ENCODE data around the gene TRIM67. TPM values are rescaled to one million over a fixed set of nuclear protein-coding genes. Genes with fewer than 3 reads are reported as not detected.

The TRIM67 gene
- total RNA-seq, 3 donors from 2014 or later (not counting 1 experiment from before 2014, with no cell fraction given) = not detected

DNA sequence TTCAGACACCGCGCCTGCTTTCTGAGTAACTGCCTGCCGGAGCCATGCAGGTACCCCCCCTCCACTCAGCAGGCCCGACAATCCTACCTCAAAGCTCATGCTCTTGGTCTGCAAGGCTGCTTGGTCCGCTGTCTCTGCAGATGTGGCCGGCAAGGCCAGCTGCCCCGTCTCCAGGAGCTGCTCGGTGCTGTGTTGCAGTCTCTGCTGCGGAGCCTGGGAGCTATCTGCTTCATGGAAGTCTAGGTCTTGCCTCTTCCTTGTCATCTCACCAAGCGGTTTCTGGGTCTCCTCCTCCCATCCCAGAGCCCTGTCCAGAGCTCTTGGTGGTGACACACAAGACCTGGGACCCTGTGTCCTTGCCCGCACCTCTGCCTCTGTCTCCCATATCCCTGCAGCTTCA is 55.2 kb downstream of the TRIM67 start:
- no peaks in the 10 kb centered on the region for H3K36me3 ChIP-seq (ENCODE audit: control insufficient read depth, insufficient read depth, low read length)
- no peak for TF ChIP-seq CTCF (IDR thresholded peaks at IDR 0.05)
- no peak overlapping the region for H3K4me3 ChIP-seq (ENCODE audit: low read length)
- H3K9me3 ChIP-seq (ENCODE audit: control insufficient read depth, insufficient read depth, low read length) = no peaks in the 10 kb centered on the region
- peaks cover 0 to 7% of the 10 kb centered on the region in 2 donors for H3K27me3 Mint-ChIP-seq (ENCODE audit: low read depth in 2 of 2)
- H3K36me3 Mint-ChIP-seq = no peaks in the 10 kb centered on the region
- intact Hi-C loops (cut with micrococcal nuclease) = no loop called here
- no peaks in the 10 kb centered on the region for H3K4me1 Mint-ChIP-seq
- H3K27ac ChIP-seq (ENCODE audit: low read length) = no peak overlapping the region
- WGBS (ENCODE audit: insufficient coverage) = 91% methylated on average over 11 of the region's 11 CpGs
- H3K27ac Mint-ChIP-seq = no peak overlapping the region
- H3K27me3 ChIP-seq (ENCODE audit: control insufficient read depth, insufficient read depth, low read length) = no peaks in the 10 kb centered on the region
- no peak overlapping the region for H3K4me3 Mint-ChIP-seq
- DNase-seq (no peak), ATAC-seq (no peak)
- H3K4me1 ChIP-seq (ENCODE audit: control insufficient read depth, insufficient read depth, low read length) = peaks cover 4% of the 10 kb centered on the region
- no peaks in the 10 kb centered on the region for H3K9me3 Mint-ChIP-seq

- TF ChIP-seq CTCF (IDR thresholded peaks at IDR 0.05) = no peak
- Mint-ChIP-seq H3K4me1 (no peaks in the 10 kb centered on the region), H3K27me3 (ENCODE audit: low read depth in 2 of 2) (peaks cover 0 to 7% of the 10 kb centered on the region in 2 donors), H3K36me3 (no peaks in the 10 kb centered on the region), H3K27ac (no peak overlapping the region), H3K4me3 (no peak overlapping the region), H3K9me3 (no peaks in the 10 kb centered on the region)
- DNase-seq (no peak), ATAC-seq (no peak)
- Histone ChIP-seq H3K27me3 (ENCODE audit: control insufficient read depth, insufficient read depth, low read length) (no peaks in the 10 kb centered on the region), H3K27ac (ENCODE audit: low read length) (no peak overlapping the region), H3K36me3 (ENCODE audit: control insufficient read depth, insufficient read depth, low read length) (peaks cover 3% of the 10 kb centered on the region), H3K9me3 (ENCODE audit: control insufficient read depth, insufficient read depth, low read length) (no peaks in the 10 kb centered on the region), H3K4me1 (ENCODE audit: control insufficient read depth, insufficient read depth, low read length) (peaks cover 4% of the 10 kb centered on the region), H3K4me3 (ENCODE audit: low read length) (no peak overlapping the region)
- WGBS (ENCODE audit: insufficient coverage) = 84% methylated on average over 5 of the region's 6 CpGs
- intact Hi-C loops (cut with micrococcal nuclease) = no loop called here
Observed at GRCh38 chr1:231218078-231218477, 56.2 kb downstream of the TRIM67 start.

DNA sequence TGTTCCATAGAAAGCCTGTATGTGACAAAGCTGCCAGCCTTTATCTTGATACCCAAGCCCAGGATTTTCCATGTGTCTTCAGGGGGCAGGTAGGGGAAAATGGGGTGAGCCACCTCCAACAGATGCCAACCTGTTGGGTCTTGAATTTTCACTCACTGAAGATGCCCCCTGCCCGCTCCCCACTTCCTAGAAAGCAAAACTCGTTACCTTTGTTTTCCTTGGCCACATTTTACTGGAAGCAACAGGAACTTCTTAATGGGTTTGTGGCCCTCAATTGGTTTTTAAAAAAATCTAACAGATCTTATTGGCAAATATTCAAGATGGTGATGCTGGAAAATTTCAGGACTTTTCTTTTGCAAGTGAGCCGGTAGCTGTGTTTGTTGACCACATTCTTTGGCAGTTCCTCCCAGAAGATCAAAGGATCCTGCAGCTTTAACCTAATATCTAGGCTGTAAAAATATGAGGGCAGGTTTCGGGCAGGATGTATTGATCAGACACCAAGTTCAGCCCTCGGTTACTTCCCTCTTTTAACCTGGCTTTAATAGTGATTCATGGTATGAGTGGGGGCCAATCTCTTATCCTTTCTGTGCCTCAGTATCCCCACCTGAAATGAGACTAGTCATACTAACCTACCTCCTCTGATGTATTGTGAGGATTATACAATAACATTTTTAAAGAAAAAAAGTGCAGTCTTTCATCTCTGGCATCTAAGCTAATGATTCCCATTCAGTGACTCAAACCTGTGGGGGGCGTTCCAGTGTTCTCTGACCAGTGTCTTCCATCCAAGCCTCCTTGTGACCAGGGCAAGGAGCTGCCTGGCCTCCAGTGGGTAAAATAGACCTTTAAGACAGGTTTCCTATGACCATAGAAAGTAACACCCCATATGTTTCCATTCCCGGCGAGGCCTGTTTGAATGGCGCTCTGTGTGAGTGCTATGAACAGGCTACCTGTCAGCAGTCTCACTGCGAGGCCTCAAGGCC is 57.9 kb downstream of the TRIM67 start:
- peaks cover 0 to 7% of the 10 kb centered on the region in 2 donors for H3K27me3 Mint-ChIP-seq (ENCODE audit: low read depth in 2 of 2)
- peaks cover 13% of the 10 kb centered on the region for H3K36me3 ChIP-seq (ENCODE audit: control insufficient read depth, insufficient read depth, low read length)
- intact Hi-C loops (cut with micrococcal nuclease) = no loop called here
- no peak overlapping the region for H3K4me3 Mint-ChIP-seq
- H3K9me3 Mint-ChIP-seq = no peaks in the 10 kb centered on the region
- ATAC-seq = no peak
- H3K27me3 ChIP-seq (ENCODE audit: control insufficient read depth, insufficient read depth, low read length) = no peaks in the 10 kb centered on the region
- H3K4me1 Mint-ChIP-seq = no peaks in the 10 kb centered on the region
- peaks cover 4% of the 10 kb centered on the region for H3K4me1 ChIP-seq (ENCODE audit: control insufficient read depth, insufficient read depth, low read length)
- no peak overlapping the region for H3K27ac Mint-ChIP-seq
- no peak overlapping the region for H3K27ac ChIP-seq (ENCODE audit: low read length)
- WGBS (ENCODE audit: insufficient coverage) = 98% methylated on average over 9 of the region's 10 CpGs
- H3K4me3 ChIP-seq (ENCODE audit: low read length) = no peak overlapping the region
- H3K36me3 Mint-ChIP-seq = peaks cover 4% of the 10 kb centered on the region
- TF ChIP-seq CTCF (IDR thresholded peaks at IDR 0.05) = no peak
- no peak for DNase-seq
- H3K9me3 ChIP-seq (ENCODE audit: control insufficient read depth, insufficient read depth, low read length) = no peaks in the 10 kb centered on the region

Measured in natural killer cell (primary cell).